GM12878 (cell line): Measurements from ENCODE around the gene UNK.

Experiments used
- CTCF ChIP-seq, 3 experiments: IDR thresholded peaks in 2 of 3; conservative IDR thresholded peaks in 1 of 3; 2 replicates each; pipeline ENCODE4 v1.5.1; 2011; ENCODE audit warnings: low read depth in 3 of 3, low read length in 3 of 3, mild to moderate bottlenecking in 3 of 3, control low read depth in 2 of 3, moderate library complexity in 2 of 3, inconsistent platforms in 1 of 3, mixed read lengths in 1 of 3; ENCODE audit not compliant: control insufficient read depth in 2 of 3, insufficient read depth in 1 of 3; ENCODE audit errors: extremely low read depth in 1 of 3
- MYC ChIP-seq: IDR thresholded peaks from 2 replicates; pipeline ENCODE4 v1.6.1; 2011; ENCODE audit warnings: mild to moderate bottlenecking, low read length, moderate library complexity, inconsistent platforms; ENCODE audit not compliant: insufficient read depth, insufficient replicate concordance, insufficient read length, severe bottlenecking
- POLR2A ChIP-seq: IDR thresholded peaks from 2 replicates; pipeline ENCODE4 v1.6.1; 2011; ENCODE audit warnings: low read depth, mild to moderate bottlenecking, low read length
- RBBP5 ChIP-seq: fragments of 200-600 bp; sonication (generic); conservative IDR thresholded peaks from 2 replicates; pipeline ENCODE4 v1.6.1; 2016
- TF ChIP-seq, protein P1 (sequence below): IDR thresholded peaks from 2 replicates; pipeline ENCODE4 v1.6.1; 2012; ENCODE audit warnings: low read length, inconsistent platforms

DNA sequence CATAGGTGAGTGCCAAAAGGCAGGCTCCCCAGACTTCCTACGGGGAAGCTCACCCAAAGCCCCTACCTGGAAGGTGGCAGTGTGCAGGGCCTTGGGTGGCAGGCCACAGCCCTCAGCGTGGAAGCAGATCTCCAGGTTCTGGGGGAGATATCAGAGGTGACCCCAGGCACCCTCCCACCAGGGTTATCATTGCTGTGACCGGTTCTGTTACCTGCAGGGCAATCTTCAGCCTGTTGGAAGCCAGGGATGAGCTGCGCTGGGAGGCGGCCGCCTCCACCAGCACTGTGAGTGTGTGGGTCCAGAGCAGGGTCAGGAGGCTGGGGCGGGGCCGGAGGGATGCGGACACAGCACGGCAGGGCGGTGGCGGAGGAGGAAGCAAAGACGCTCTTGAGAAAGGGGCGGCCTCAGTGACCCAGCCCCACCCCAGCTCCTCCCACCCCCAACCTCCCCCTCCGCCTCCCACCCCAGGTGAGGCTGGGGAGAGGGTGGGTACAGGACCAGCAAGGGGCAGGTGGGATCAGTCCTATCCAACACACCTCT is 46.5 kb downstream of the UNK start:
- TF ChIP-seq CTCF (IDR thresholded peaks at IDR 0.05 in 2 of 3, conservative IDR thresholded peaks at IDR 0.05 in 1 of 3; ENCODE audit: control insufficient read depth in 2 of 3, extremely low read depth in 1 of 3, insufficient read depth in 1 of 3, low read depth in 3 of 3, low read length in 3 of 3): no peak
- TF ChIP-seq, protein P1, sequence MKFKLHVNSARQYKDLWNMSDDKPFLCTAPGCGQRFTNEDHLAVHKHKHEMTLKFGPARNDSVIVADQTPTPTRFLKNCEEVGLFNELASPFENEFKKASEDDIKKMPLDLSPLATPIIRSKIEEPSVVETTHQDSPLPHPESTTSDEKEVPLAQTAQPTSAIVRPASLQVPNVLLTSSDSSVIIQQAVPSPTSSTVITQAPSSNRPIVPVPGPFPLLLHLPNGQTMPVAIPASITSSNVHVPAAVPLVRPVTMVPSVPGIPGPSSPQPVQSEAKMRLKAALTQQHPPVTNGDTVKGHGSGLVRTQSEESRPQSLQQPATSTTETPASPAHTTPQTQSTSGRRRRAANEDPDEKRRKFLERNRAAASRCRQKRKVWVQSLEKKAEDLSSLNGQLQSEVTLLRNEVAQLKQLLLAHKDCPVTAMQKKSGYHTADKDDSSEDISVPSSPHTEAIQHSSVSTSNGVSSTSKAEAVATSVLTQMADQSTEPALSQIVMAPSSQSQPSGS: no peak
- no peak for TF ChIP-seq RBBP5
- TF ChIP-seq POLR2A: no peak
- no peak for TF ChIP-seq MYC
